K562 (cell line): ENCODE data around the gene GZF1. TPM values are rescaled to one million over a fixed set of nuclear protein-coding genes. Genes with fewer than 3 reads are reported as not detected.
A peak's percentile ranks its signal among the peaks of the same experiment; 100 is the strongest.

Experiments
- FOXA1 ChIP-seq: fragments of 450-650 bp; IDR thresholded peaks from 2 replicates; pipeline ENCODE4 v1.6.1; 2016; ENCODE audit warnings: mild to moderate bottlenecking, borderline replicate concordance
- HNRNPK ChIP-seq: fragments of 200-400 bp; formaldehyde crosslinking; IDR thresholded peaks from one replicate; pipeline ENCODE4 v1.6.1; 2018; ENCODE audit warnings: mild to moderate bottlenecking, low read depth, low read length; ENCODE audit not compliant: poor library complexity, severe bottlenecking
- NR0B1 ChIP-seq: fragments of 450-650 bp; IDR thresholded peaks from one replicate; pipeline ENCODE4 v1.6.1; 2018; ENCODE audit warnings: mild to moderate bottlenecking, moderate library complexity; ENCODE audit not compliant: partially characterized antibody
- NRF1 ChIP-seq, 2 experiments: fragments of 450-650 bp; IDR thresholded peaks in 1 of 2; conservative IDR thresholded peaks in 1 of 2; 2 replicates each; pipeline ENCODE4 v1.6.1; 2014; ENCODE audit warnings: mild to moderate bottlenecking in 2 of 2
- PRPF4 ChIP-seq: fragments of 200-400 bp; formaldehyde crosslinking; IDR thresholded peaks from one replicate; pipeline ENCODE4 v1.6.1; 2017; ENCODE audit warnings: low read length, low read depth, mild to moderate bottlenecking; ENCODE audit not compliant: insufficient read depth, poor library complexity, severe bottlenecking
- SOX6 ChIP-seq: fragments of 450-650 bp; IDR thresholded peaks from 2 replicates; pipeline ENCODE4 v1.6.1; 2014; ENCODE audit warnings: mild to moderate bottlenecking
- UBTF ChIP-seq, 2 experiments: IDR thresholded peaks; 2 replicates each; pipeline ENCODE4 v1.6.1; 2012; ENCODE audit warnings: improper control_type of control experiment in 2 of 2, low read depth in 2 of 2, low read length in 2 of 2, borderline replicate concordance in 1 of 2
- ZNF224 ChIP-seq: sonication (generic); formaldehyde crosslinking; IDR thresholded peaks from 2 replicates; pipeline ENCODE4 v1.8.0; 2022; ENCODE audit warnings: mild to moderate bottlenecking, missing genetic modification reagents
- ZNF407 ChIP-seq: fragments of 450-650 bp; IDR thresholded peaks from 2 replicates; pipeline ENCODE4 v1.6.1; 2016; ENCODE audit warnings: low read depth
- ZNF76 ChIP-seq: fragments of 250-450 bp; sonication (Bioruptor Pico); IDR thresholded peaks from 2 replicates; pipeline ENCODE4 v1.4.0; 2020; ENCODE audit warnings: mild to moderate bottlenecking, moderate library complexity, borderline replicate concordance
- polyA plus RNA-seq, 8 experiments: library from polyadenylated mRNA; depleted of rRNA in 4 of 8; stranded (reverse) in 5 of 8; unstranded in 3 of 8; fragments of >200 nt; fragmentation: Nextera tagmentation in 2 of 8; fragmentation: Illumina TruSeq in 1 of 8; extraction: Ambion mirVana in 2 of 8; extraction: Trizol in 1 of 8; gene quantifications; 2 replicates each; pipeline versions ENCODE4 v1.2.1 to v1.2.3, GENCODE V29; 2011 to 2014; ENCODE audit warnings: inconsistent platforms in 1 of 8, missing spikeins in 1 of 8
- total RNA-seq, 7 experiments: library from RNA; depleted of rRNA in 6 of 7; stranded (reverse); fragments of >200 nt in 6 of 7; fragmentation: Illumina TruSeq in 2 of 7; extraction: Trizol in 2 of 7; gene quantifications; 2 replicates each; pipeline versions ENCODE4 v1.2.1 to v1.2.3, GENCODE V29; 2011 to 2021; ENCODE audit warnings: low replicate concordance in 1 of 7

Gene GZF1
- total and polyA plus RNA-seq, 9 of the 15 experiments (the other 6 are each of a cell fraction or from before 2014, with no cell fraction given): 1.2 to 15.7 (median 7.4) TPM

GRCh38 chr20:23350196-23350903 is 11.6 kb upstream of the GZF1 start, which contains the start of gene NXT1 (continued):
- TF ChIP-seq ZNF407 (peak; percentile 45; the same call in 1 of the 2 replicates), ZNF224 (no peak), NRF1 (conservative IDR thresholded peaks at IDR 0.05 in 1 of 2, IDR thresholded peaks at IDR 0.05 in 1 of 2) (peak; percentile 88 to 90), PRPF4 (no peak), NR0B1 (no peak), HNRNPK (no peak), ZNF76 (CRISPR knock-in tag) (no peak), SOX6 (no peak), UBTF (IDR thresholded peaks at IDR 0.05; ENCODE audit: borderline replicate concordance in 1 of 2, low read depth in 2 of 2, low read length in 2 of 2) (no peak), FOXA1 (no peak)
